Measurements from ENCODE around the gene ADAD1.
"Not testable (repeated sequence)": the region's sequence is repeated elsewhere in the genome, so short reads cannot be mapped to it uniquely, and the experiment has no call there.

Gene ADAD1

GRCh38 chr4:122378711-122379110 is at the start of gene ADAD1:
Gene ADAD1 (plus strand): TSS chr4:122379011. CDS start chr4:122380070, 1,059 bp downstream.
- DNase-seq: no peak

- no peak for DNase-seq
Measured at GRCh38 chr4:122329876-122330565, 48.8 kb upstream of the ADAD1 start.

- DNase-seq: no peak
Measured at GRCh38 chr4:122331195-122331594, 47.6 kb upstream of the ADAD1 start.

DNA sequence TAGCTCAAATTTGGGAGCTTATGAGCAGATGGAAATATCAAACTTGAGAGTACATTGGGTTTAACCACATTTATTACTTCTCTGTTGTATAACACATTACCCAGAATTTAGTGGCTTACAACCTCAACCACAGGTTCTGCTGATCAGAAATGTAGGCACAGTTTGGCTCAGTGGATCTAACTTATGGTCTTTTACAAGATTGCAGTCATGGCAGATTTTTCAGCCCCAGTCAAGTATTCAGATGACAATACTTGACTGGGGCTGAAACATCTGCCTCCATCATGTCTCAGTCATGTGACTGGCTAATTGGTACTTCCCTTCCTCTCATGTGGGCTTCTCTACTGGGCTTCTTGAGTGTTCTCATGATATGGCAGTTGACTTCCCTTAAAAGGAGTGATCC is 44.0 kb upstream of the ADAD1 start:
- no peak for DNase-seq

DNA sequence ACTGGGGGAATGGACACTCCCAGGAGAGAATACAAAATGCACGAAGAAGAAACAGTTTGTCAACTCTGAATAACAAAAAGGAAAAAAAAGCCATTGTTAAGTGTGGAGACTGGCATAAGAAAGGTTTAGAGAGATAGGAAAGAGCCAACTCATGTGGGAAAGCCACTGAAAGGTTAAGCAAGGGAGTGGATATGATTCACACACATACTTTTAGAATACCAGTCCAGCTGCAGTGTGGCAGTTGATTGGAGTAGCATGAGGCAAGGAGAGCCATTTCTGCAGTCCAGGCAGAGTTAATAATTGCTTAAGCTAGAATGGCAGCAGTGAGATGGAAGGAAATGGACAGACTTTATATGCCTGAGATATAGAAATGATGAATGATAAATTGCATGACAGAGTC is 36.9 kb upstream of the ADAD1 start:
- DNase-seq: no peak

GRCh38 chr4:122346036-122346435 is 32.8 kb upstream of the ADAD1 start:
- no peak for DNase-seq

DNA sequence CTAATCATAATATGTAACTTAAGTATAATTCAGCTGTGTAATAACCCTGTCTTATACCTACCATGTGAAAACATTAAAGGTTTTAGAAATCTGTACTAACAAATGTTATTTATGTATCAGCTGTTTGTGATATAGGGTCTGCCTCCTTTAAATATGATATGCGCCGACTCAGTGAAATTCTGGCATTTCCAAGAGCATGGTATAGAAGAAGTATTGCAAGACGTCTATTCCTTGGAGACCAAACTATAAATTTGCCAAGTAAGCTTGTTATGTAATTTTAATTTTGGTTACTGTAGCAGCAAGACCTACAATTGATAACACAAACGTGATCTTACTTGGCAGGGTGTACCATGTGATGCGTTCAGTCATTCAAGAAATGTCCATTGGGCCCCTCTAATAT is 32.3 kb upstream of the ADAD1 start:
- DNase-seq: no peak

GRCh38 chr4:122356317-122356808 is 22.4 kb upstream of the ADAD1 start:
- DNase-seq: no peak

DNA sequence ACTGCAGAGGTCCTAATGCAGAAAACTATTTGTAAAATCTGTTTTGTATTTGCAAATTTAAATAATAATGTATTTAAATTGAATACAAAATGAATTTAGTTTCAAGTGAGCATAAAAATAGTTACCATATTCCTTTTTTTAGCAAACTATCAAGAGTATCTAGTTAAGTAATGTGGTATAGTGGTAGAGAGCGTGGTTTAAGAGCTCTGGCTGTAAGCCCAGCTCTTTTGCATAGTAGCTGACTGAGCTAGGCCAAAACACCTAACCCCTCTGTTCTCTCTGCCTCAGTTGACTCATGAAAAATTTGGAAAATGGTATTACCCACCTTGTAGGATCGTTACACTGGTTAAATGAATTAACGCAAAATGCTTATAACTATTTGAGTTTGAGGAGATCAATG is 18.1 kb upstream of the ADAD1 start:
- DNase-seq: no peak

GRCh38 chr4:122364700-122365404 is 14.0 kb upstream of the ADAD1 start:
- no peak for DNase-seq

DNA sequence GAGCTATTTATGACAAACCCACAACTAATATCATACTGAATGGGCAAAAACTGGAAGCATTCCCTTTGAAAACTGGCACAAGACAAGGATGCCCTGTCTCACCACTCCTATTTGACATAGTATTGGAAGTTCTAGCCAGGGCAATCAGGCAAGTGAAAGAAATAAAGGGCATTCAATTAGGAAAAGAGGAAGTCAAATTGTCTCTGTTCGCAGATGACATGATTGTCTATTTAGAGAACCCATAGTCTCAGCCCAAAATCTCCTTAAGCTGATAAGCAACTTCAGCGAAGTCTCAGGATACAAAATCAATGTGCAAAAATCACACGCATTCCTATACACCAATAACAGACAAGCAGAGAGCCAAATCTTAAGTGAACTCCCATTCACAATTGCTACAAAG is 10.0 kb upstream of the ADAD1 start:
- DNase-seq: not testable (repeated sequence)

- DNase-seq: no peak
Measured at GRCh38 chr4:122377352-122377751, 1.5 kb upstream of the ADAD1 start.

DNA sequence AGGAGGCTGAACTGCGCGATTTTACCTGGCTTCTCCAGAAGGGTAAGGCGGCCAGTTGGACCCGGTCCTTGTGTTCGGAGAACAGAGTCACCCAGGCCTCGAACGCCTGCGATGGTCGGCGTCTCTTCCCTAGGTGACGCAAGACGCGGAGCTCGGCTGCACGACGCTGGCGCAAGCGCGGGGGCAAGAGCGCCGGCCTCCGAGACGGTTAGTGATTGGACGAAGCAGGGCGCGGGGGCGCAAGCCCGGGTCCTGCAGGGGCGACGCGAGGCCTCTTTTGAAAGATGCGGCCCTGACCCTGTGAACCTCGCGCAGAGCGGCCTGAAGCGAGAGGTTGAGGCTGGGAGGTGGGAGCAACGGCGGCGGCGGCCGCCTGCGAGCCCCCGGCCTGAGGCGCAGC is 428 bp downstream of the ADAD1 start:
- no peak for DNase-seq

DNA sequence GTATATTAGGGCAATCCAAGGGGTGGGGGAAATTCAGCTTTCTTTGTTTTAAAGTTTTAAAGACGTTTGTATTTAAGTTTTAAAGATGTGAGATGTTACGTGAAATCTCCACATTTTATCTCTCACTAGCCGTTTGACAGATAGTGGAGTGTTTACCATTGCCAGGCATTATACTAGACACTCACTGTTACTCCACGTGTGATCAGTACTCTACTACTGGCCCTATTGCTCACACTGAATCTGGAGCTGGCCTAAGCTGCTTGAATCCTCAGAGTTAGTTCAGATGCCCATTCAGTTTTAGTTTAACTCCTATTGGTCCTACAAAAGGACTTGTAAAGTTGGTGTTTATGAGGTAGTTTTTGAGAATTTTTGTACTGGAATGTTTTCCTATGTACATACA is 4.5 kb downstream of the ADAD1 start:
- no peak for DNase-seq

DNA sequence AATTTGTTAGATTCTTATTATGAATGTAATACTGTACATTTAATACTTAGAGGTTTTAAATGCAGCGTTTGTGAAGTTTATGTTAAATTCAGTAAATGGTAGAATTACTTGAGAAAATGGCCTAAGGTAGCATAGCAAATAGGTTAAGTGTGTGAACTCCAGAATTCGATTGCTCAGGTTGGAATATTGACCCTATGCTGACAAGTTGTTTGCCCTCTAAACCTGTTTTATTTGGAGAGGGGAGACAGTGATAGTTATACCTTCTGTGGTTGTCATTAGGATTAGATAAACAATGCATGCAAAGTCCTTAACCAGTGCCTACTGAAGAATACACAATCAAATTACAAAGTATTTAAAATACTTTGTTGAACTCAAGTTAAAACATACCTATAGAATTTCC is 5.4 kb downstream of the ADAD1 start:
- DNase-seq: no peak

DNA sequence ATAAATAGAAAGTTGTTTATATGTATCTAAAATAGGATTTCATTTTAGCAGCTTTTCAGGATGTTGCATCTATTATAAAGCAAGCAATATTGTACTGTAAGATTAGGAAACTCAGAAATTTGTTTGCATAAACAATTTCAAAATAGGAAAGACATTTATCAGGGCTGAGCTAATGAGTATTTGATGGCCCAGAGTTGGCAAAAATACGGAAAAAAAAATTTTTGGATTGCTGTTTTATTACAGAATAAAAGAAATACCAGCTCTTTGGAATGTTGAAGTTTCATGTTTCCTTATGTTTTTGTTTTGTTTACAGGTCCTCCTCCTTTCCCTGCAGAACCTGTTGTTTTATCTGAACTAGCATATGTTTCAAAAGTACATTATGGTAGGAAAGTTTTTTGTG is 14.5 kb downstream of the ADAD1 start:
- no peak for DNase-seq

DNA sequence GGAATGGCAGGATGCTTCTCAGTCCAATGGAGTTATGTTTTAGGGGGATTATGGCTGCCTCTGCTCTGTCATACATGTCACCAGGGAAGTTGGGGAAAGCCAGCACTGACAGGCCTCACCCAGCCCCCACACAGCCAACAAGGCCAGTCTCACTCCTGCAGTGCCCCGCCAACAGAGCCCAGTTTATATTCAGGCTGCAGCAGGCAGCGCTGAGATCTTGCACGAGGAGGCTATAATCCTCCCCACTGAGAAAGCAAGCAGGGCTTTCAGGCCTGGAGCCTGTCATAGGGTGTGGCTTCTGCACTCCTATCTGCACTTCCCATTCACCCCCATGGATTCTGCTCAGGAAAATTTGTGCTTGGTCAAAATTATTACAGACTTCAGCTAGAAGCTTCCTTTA is 25.1 kb downstream of the ADAD1 start:
- no peak for DNase-seq

DNA sequence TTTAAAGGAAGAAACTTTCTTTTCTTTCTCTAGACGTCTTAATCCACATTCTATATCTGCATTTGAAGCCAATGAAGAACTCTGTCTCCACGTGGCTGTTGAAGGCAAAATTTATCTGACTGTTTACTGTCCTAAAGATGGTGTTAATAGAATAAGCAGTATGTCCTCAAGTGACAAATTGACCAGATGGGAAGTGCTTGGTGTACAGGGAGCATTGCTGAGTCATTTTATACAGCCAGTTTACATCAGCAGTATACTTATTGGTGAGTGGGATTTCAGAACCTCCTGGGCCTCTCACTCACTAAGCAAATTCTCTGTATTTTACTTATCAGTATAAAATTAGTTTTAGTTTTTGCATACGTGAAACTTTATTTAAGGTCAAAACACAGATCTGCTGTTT is 33.7 kb downstream of the ADAD1 start:
- no peak for DNase-seq

- DNase-seq: no peak
Measured at GRCh38 chr4:122423246-122423645, 44.4 kb downstream of the ADAD1 start.

GRCh38 chr4:122431351-122431750 is 52.5 kb downstream of the ADAD1 start:
- no peak for DNase-seq

DNA sequence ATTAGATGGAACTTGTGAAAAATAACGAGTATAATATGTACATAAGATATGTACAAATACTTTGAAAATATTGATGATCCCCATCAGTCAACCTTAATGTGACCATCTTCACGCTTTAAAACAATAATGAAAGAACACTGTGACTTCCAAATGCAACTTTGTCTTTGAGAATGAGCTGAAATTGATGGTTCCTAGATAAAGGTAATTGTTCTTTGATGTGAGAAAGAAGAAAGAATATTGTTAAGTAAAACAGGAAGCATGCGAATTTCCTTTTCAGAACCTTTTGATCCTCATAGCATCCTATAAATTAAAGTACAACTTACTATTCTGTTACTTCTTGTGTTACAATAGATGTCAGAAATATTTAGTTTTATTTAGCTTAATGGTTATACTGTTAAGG is 55.5 kb downstream of the ADAD1 start:
- DNase-seq: no peak

DNA sequence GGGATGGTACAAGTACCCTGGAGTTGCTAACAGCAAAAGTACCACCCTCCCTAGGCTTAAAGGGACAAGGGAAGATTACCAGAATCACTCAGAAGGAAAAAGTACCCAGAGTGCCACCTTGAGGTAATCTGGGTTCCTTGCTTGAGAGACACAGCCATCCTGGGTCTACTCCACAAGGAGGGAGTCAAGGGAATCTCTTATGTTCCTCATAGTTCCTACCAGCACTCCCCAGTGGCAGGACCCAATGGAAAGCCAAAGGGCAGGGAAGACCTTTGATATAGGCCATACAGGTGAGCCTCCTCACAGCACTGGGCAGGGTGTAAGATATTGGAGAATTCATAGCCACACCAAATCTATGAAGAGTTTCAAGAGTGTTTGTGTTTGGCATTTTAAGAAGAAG is 72.0 kb downstream of the ADAD1 start:
- no peak for DNase-seq

DNA sequence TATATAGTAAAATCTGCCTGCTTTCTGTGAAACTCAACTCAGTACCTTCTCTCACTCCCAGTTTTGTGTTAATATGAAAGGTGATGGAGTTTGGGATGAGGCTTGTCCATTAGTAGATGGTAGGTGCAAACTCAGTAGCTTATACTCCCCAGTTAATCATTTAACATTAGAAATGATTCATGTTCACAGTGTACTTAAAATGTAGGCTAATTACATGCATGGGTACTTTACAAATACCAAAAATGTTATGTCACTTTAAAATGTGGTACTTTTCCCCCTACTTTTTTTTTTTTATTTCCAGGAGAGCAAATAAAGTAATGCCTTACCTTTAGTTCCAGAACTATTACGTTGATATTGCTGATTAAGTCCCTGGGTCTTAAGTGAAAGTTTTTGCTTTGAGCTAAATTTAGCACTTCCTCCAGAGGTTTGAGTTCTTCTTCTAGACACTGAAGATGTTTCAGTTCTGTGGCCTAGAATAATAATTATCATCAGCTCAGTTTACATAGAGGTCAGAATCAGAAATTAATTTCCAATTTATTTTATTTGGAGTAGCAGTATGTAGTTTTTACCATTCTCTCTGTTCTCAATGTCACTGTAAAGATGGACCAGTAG is 74.7 kb downstream of the ADAD1 start:
- DNase-seq: no peak

Data from suppressor macrophage treated with lipopolysaccharide for 4 hours (primary cell).